Thyroid gland (tissue), 4 donors: ENCODE results near the gene CA6.

Source experiments
- POLR2A ChIP-seq, 2 donors: fragments of 450-650 bp; IDR thresholded peaks; one replicate each; pipeline ENCODE4 v1.6.1; 2017; ENCODE audit warnings: antibody characterized with exemption in 2 of 2, mild to moderate bottlenecking in 2 of 2, moderate library complexity in 1 of 2
- TF ChIP-seq, protein P1 (sequence below), 6 experiments: fragments of 200-600 bp in 3 of 6; fragments of 450-650 bp in 3 of 6; sonication (generic) in 3 of 6; IDR thresholded peaks; one replicate each; pipeline ENCODE4 v1.5.1; 2016 to 2019; ENCODE audit warnings: antibody characterized with exemption in 6 of 6, mild to moderate bottlenecking in 2 of 6, inconsistent platforms in 1 of 6, moderate library complexity in 1 of 6

DNA sequence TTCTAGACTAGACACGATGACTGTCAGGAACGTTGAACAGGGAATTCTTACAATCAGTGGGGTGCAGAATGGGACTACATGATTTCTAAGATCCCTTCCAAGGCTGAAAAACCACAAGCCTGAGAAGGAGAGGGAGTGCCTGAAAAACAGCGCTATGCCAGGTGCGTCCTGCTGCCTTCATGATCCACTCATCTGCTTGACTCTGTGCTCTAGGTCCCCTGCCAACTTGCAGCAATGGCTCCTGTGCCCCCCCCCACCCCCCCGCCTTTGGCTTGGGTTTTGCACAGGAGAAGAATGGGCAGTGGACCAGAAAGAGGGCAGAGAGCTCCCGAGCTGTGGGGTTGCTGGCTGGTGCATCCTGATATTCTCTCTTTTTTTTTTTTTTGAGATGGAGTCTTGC is 74.6 kb downstream of the CA6 start:
- TF ChIP-seq, protein P1, sequence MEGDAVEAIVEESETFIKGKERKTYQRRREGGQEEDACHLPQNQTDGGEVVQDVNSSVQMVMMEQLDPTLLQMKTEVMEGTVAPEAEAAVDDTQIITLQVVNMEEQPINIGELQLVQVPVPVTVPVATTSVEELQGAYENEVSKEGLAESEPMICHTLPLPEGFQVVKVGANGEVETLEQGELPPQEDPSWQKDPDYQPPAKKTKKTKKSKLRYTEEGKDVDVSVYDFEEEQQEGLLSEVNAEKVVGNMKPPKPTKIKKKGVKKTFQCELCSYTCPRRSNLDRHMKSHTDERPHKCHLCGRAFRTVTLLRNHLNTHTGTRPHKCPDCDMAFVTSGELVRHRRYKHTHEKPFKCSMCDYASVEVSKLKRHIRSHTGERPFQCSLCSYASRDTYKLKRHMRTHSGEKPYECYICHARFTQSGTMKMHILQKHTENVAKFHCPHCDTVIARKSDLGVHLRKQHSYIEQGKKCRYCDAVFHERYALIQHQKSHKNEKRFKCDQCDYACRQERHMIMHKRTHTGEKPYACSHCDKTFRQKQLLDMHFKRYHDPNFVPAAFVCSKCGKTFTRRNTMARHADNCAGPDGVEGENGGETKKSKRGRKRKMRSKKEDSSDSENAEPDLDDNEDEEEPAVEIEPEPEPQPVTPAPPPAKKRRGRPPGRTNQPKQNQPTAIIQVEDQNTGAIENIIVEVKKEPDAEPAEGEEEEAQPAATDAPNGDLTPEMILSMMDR (IDR thresholded peaks at IDR 0.05), result no peak
- TF ChIP-seq POLR2A (IDR thresholded peaks at IDR 0.05), result no peak
